Naive B cell (primary cell): ENCODE results near the gene ABHD5. TPM values are rescaled to one million over a fixed set of nuclear protein-coding genes. Genes with fewer than 3 reads are reported as not detected.
A peak's percentile ranks its signal among the peaks of the same experiment; 100 is the strongest.

Source experiments
- ATAC-seq, 2 donors: fragments of 150-1000 bp; cut with Tn5 transposase; 2 replicates each; pipeline ENCODE4 v1.10.0; 2021; ENCODE audit warnings: low read depth in 2 of 2, mild to moderate bottlenecking in 2 of 2, moderate library complexity in 2 of 2
- DNase-seq: peaks from one replicate; pipeline ENCODE4 v3.0.0; 2022
- H3K27ac Mint-ChIP-seq, 6 donors: one replicate each; pipeline ENCODE4 v1.8.0; 2020 to 2022; ENCODE audit warnings: mild to moderate bottlenecking in 6 of 6, mixed read lengths in 6 of 6, moderate library complexity in 5 of 6, inconsistent platforms in 2 of 6
- H3K27me3 Mint-ChIP-seq, 3 donors: one replicate each; pipeline ENCODE4 v1.8.0; 2021 to 2022; ENCODE audit warnings: mixed read lengths in 3 of 3, mild to moderate bottlenecking in 1 of 3
- H3K36me3 Mint-ChIP-seq, 2 donors: one replicate each; pipeline ENCODE4 v1.8.0; 2020 to 2022; ENCODE audit warnings: mixed read lengths in 2 of 2, inconsistent platforms in 1 of 2, mild to moderate bottlenecking in 1 of 2
- H3K4me1 Mint-ChIP-seq, 3 donors: one replicate each; pipeline ENCODE4 v1.8.0; 2020 to 2022; ENCODE audit warnings: mixed read lengths in 3 of 3, inconsistent platforms in 1 of 3, mild to moderate bottlenecking in 1 of 3, moderate library complexity in 1 of 3
- H3K4me3 Mint-ChIP-seq, 8 donors: one replicate each; pipeline ENCODE4 v1.8.0; 2020 to 2022; ENCODE audit warnings: mild to moderate bottlenecking in 8 of 8, mixed read lengths in 8 of 8, moderate library complexity in 8 of 8, inconsistent platforms in 2 of 8
- H3K9me3 Mint-ChIP-seq, 7 donors: one replicate each; pipeline ENCODE4 v1.8.0; 2020 to 2022; ENCODE audit warnings: mixed read lengths in 7 of 7, mild to moderate bottlenecking in 5 of 7, inconsistent platforms in 2 of 7, moderate library complexity in 1 of 7
- polyA plus RNA-seq, 6 donors: library from polyadenylated mRNA; unstranded; fragments of 300-500 nt; fragmentation: Illumina TruSeq; gene quantifications; one replicate each; pipeline ENCODE4 v1.2.3, GENCODE V29; 2021; ENCODE audit warnings: low read depth in 6 of 6

Gene ABHD5
- polyA plus RNA-seq, 6 donors from 2014 or later = 2.9 to 11.4 (median 5.8) TPM

DNA sequence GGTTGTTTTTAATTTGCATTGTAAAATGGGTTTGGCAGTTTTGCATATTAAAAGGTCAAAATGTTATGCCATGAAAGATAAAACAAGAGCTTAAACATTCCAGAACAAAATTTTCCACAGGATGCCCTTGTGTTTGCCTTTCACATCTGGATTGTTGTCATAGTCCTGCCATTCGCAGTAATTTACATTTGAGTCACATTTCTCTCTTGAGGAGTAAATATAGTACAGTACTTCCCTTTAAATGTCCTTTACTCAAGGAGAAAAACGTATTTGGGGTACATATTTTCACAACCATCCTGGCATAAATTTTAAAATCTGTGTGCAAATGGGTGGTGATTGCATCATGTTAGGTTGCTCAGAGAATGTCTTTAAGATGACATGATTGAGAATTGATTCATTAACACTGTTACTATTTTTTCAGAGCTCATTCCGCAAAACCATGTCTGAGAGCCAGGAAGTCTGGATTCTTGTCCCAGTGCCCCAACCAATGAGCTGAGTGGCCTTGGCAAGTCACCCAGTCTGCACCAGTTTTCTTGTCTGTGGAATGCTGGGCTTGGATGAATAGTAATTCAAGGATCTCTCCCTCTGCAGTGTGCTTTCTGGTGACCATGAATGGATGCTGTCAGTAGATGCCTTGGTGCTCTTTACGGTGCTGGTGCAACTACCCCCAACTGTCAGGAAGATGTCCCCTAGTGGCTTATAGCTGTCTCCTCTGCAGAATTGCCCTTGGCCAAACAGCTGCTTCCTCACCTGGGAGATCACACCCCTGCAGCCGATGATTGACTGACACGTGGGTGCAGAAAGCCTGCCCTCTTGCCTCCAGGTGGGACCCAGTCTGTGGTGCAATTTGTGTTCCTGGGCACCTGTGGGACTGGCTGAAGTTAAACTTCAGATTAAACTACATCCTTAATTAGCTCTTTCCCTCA lies 43.0 kb downstream of the ABHD5 start:
- H3K27me3 Mint-ChIP-seq = no peaks in the 10 kb centered on the region
- H3K4me1 Mint-ChIP-seq = peaks cover 0 to 3% (median 0%) of the 10 kb centered on the region in 3 donors
- H3K4me3 Mint-ChIP-seq = no peak overlapping the region
- no peaks in the 10 kb centered on the region for H3K9me3 Mint-ChIP-seq
- no peaks in the 10 kb centered on the region for H3K36me3 Mint-ChIP-seq
- DNase-seq (no peak), ATAC-seq (no peak)
- no peak overlapping the region for H3K27ac Mint-ChIP-seq

GRCh38 chr3:43734685-43735084 lies 43.9 kb downstream of the ABHD5 start:
- no peaks in the 10 kb centered on the region for H3K36me3 Mint-ChIP-seq
- no peaks in the 10 kb centered on the region for H3K9me3 Mint-ChIP-seq
- peaks cover 0 to 3% (median 0%) of the 10 kb centered on the region in 3 donors for H3K4me1 Mint-ChIP-seq
- H3K27me3 Mint-ChIP-seq = no peaks in the 10 kb centered on the region
- peak overlapping the region in 1 of 6 donors; percentile 1 for H3K27ac Mint-ChIP-seq
- no peak for DNase-seq
- no peak for ATAC-seq
- no peak overlapping the region for H3K4me3 Mint-ChIP-seq

DNA sequence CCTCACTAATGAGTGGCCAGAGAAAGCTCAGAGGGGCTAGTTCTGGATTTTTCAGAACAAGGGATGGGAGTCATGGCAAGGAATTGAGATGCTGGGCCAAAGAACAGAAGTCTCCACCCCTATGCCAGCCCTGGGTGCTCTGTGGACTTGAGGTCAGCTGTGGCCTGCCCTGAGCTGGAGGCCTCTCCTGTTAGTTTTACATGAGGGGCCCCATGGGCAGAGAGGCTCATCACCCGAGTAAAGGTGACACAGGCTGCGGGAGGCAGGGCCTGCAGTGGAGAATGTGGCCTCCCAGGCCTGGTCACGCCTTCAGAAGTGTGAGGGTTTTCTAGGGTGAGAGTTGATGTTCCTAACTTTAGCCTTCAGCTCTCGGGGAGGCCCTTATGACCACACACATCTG lies 44.9 kb downstream of the ABHD5 start:
- no peak overlapping the region for H3K4me3 Mint-ChIP-seq
- H3K27me3 Mint-ChIP-seq = peaks cover 0 to under 1% (median 0%) of the 10 kb centered on the region in 3 donors
- peak overlapping the region in 1 of 6 donors; percentile 79 for H3K27ac Mint-ChIP-seq
- H3K9me3 Mint-ChIP-seq = no peaks in the 10 kb centered on the region
- peaks cover 0 to 3% (median 0%) of the 10 kb centered on the region in 3 donors for H3K4me1 Mint-ChIP-seq
- no peak for ATAC-seq
- DNase-seq = no peak
- no peaks in the 10 kb centered on the region for H3K36me3 Mint-ChIP-seq

DNA sequence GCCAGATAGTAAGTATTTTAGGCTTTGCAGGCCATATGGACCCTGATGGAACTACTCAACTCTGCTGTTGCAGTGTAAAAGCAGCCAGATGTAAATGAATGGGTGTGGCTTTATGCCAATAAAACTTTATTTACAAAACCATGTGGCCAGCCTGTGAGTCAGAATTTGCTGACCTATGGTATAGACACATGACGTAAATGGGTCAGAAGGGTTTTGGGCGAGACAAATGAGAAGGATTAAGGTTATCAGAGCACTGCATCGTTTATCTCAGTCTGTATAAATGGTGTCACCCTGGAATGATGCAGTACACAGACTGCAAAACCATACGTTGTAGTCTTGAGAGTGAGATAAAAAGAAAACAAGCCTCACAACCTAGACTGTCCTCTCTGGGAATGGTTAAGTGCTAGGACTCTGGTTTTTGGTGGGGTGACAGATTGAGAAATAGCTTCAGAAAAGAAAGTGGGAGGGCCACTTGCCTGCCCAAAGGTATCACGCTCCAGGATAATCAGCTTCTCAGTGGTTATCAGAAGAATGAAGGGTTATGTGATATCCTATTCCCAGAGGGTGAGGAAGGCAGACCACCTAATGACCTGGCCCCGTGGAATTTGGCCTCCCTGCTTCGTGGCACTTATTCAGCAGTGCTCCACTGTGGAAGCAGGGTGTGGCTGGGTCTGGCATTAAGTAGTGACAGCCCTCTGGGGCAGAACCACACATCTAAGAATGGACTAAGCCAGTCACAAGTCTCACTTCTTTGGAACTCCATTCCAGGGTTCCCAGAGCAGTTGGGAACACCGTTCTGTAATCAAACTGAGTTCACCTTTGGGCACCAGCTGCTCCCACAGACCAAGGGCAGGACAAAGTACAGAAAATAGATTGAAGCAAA lies 46.1 kb downstream of the ABHD5 start:
- peaks cover 0 to 3% (median 0%) of the 10 kb centered on the region in 7 donors for H3K9me3 Mint-ChIP-seq
- no peaks in the 10 kb centered on the region for H3K36me3 Mint-ChIP-seq
- peaks cover 0 to 3% (median 0%) of the 10 kb centered on the region in 3 donors for H3K4me1 Mint-ChIP-seq
- peak overlapping the region in 1 of 8 donors; percentile 30 for H3K4me3 Mint-ChIP-seq
- peaks cover 0 to 11% (median 10%) of the 10 kb centered on the region in 3 donors for H3K27me3 Mint-ChIP-seq
- ATAC-seq (no peak), DNase-seq (no peak)
- peak overlapping the region in 1 of 6 donors; percentile 21 for H3K27ac Mint-ChIP-seq

- peaks cover 0 to 3% (median 0%) of the 10 kb centered on the region in 7 donors for H3K9me3 Mint-ChIP-seq
- H3K27ac Mint-ChIP-seq = no peak overlapping the region
- H3K4me1 Mint-ChIP-seq = peaks cover 0 to 3% (median 0%) of the 10 kb centered on the region in 3 donors
- no peaks in the 10 kb centered on the region for H3K36me3 Mint-ChIP-seq
- ATAC-seq = no peak
- DNase-seq = no peak
- H3K27me3 Mint-ChIP-seq = peaks cover 0 to 12% (median 10%) of the 10 kb centered on the region in 3 donors
- H3K4me3 Mint-ChIP-seq = no peak overlapping the region
Measured at GRCh38 chr3:43738305-43738704, 47.6 kb downstream of the ABHD5 start.

- no peak overlapping the region for H3K4me3 Mint-ChIP-seq
- H3K36me3 Mint-ChIP-seq = peaks cover 0 to 11% of the 10 kb centered on the region in 2 donors
- H3K27ac Mint-ChIP-seq = no peak overlapping the region
- ATAC-seq (no peak), DNase-seq (no peak)
- H3K27me3 Mint-ChIP-seq = peaks cover 6 to 22% (median 20%) of the 10 kb centered on the region in 3 donors
- no peaks in the 10 kb centered on the region for H3K4me1 Mint-ChIP-seq
- peaks cover 0 to 16% (median 8%) of the 10 kb centered on the region in 7 donors for H3K9me3 Mint-ChIP-seq
Measured at GRCh38 chr3:43742920-43743319, 52.2 kb downstream of the ABHD5 start.

GRCh38 chr3:43747641-43748040 lies 56.9 kb downstream of the ABHD5 start:
- H3K4me3 Mint-ChIP-seq = no peak overlapping the region
- H3K9me3 Mint-ChIP-seq = peaks cover 0 to 16% (median 8%) of the 10 kb centered on the region in 7 donors
- ATAC-seq (no peak), DNase-seq (no peak)
- peaks cover 13 to 35% (median 31%) of the 10 kb centered on the region in 3 donors for H3K27me3 Mint-ChIP-seq
- peaks cover 0 to 11% of the 10 kb centered on the region in 2 donors for H3K36me3 Mint-ChIP-seq
- H3K27ac Mint-ChIP-seq = no peak overlapping the region
- no peaks in the 10 kb centered on the region for H3K4me1 Mint-ChIP-seq

DNA sequence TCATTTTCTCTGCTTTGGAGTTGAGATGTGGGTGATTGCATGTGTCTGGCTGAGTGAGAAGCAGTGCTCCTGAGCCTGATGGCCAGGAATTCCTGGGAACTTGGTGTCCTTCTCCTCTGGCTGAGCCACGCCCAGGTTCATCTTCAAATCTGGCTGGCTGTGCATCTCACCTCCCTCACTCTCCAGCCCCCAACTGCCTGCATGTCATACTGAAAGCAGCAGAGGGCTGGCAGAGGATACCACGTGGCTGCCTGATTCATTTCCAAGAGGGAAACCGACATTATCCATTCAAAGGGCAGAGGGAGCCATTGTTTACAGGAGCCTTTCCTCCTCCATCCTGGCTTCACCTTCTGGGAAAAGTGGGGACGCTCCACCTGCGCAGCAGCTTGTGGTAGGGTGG lies 57.4 kb downstream of the ABHD5 start:
- Mint-ChIP-seq H3K36me3 (peaks cover 0 to 11% of the 10 kb centered on the region in 2 donors), H3K4me1 (no peaks in the 10 kb centered on the region), H3K9me3 (peaks cover 0 to 16% (median 8%) of the 10 kb centered on the region in 7 donors), H3K4me3 (no peak overlapping the region), H3K27ac (no peak overlapping the region), H3K27me3 (peaks cover 13 to 35% (median 31%) of the 10 kb centered on the region in 3 donors)
- ATAC-seq (no peak), DNase-seq (no peak)

DNA sequence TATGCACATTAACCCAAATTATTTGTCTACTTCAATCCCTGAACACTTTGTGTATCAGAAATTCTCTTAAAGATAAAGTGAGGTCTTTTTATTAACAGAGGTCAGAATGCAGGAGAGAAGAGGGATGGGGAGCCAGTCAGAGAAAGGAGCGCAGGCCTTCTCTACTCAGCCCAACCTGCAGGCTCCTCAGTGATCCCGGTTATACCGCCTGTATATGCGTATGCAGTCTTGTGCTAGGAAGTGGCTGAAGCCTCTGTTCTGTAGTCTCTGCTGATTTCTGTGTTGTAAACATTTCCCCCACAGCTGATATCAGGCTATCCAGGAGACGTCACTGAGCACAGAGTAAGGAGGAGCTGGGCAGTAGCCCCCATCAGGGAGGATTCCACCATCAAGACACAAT lies 57.9 kb downstream of the ABHD5 start:
- Mint-ChIP-seq H3K4me3 (no peak overlapping the region), H3K4me1 (no peaks in the 10 kb centered on the region), H3K27me3 (peaks cover 13 to 35% (median 31%) of the 10 kb centered on the region in 3 donors), H3K36me3 (peaks cover 0 to 11% of the 10 kb centered on the region in 2 donors), H3K9me3 (peaks cover 0 to 16% (median 8%) of the 10 kb centered on the region in 7 donors), H3K27ac (no peak overlapping the region)
- no peak for ATAC-seq
- no peak for DNase-seq

GRCh38 chr3:43752905-43753304 lies 62.2 kb downstream of the ABHD5 start:
- Mint-ChIP-seq H3K9me3 (no peaks in the 10 kb centered on the region), H3K4me1 (no peaks in the 10 kb centered on the region), H3K27ac (no peak overlapping the region), H3K36me3 (no peaks in the 10 kb centered on the region), H3K27me3 (peaks cover 17 to 30% (median 23%) of the 10 kb centered on the region in 3 donors), H3K4me3 (no peak overlapping the region)
- no peak for ATAC-seq
- no peak for DNase-seq

- no peak overlapping the region for H3K4me3 Mint-ChIP-seq
- no peaks in the 10 kb centered on the region for H3K4me1 Mint-ChIP-seq
- H3K36me3 Mint-ChIP-seq = no peaks in the 10 kb centered on the region
- DNase-seq (no peak), ATAC-seq (no peak)
- no peak overlapping the region for H3K27ac Mint-ChIP-seq
- H3K27me3 Mint-ChIP-seq = peaks cover 19 to 30% (median 23%) of the 10 kb centered on the region in 3 donors
- H3K9me3 Mint-ChIP-seq = no peaks in the 10 kb centered on the region
Measured at GRCh38 chr3:43753741-43754715, 63.3 kb downstream of the ABHD5 start.

DNA sequence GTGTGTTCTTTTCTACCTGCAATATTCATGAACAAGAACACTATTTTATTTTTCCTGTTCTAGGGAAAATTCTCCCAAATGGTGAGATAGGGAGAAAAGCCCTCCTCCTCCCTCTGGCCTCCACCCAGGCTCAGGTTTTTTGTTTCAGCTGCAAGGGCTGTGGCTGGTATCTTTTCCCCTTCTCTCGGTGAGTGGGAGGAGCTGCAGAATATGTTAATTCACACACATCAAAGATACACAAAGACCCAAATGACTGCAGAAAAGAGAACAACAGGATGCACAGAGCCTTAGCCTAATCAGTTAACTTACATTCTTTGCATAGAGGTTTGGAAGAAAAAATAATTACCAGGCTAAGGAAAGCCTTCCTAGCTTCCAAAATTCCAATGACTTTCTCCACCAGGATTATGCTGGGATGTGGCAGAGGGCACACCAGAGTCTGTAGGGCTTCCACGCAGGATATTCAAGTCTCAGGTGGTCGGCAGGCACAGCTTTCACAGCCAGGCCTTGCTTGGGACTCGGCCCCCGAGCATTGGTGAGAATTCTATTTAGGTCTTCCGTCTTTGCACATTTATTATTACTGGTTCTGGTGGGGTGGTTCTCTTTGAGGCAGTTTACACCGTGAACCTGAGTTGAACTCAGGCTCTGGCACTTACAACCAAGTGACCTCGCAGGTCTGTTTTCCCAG lies 64.9 kb downstream of the ABHD5 start:
- Mint-ChIP-seq H3K4me1 (no peaks in the 10 kb centered on the region), H3K4me3 (no peak overlapping the region), H3K27me3 (peaks cover 19 to 28% (median 19%) of the 10 kb centered on the region in 3 donors), H3K9me3 (no peaks in the 10 kb centered on the region), H3K27ac (no peak overlapping the region), H3K36me3 (no peaks in the 10 kb centered on the region)
- ATAC-seq (no peak), DNase-seq (no peak)
